Measurements from ENCODE around the gene MORC2. TPM values are rescaled to one million over a fixed set of nuclear protein-coding genes. Genes with fewer than 3 reads are reported as not detected.

Gene MORC2
- total RNA-seq, 1 donor from 2014 or later: 20.0 TPM

DNA sequence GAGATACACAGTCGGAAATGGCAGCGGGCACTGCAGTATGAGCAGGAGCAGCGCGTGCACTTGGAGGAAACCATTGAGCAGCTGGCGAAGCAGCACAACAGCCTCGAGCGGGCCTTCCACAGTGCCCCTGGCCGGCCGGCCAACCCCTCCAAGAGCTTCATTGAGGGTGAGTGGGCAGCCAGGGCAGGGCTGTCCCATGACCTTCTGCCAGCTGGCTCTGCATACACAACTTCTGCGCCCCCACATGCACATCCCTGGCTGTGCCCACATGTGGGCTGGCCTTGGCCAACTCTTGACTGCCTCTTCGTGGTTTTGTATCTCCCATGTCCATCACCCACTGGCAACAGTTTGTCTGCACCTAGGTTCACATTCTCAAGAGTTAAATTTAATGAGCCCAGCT, 81.1 kb downstream of the MORC2 start:
- TF ChIP-seq, protein P1, sequence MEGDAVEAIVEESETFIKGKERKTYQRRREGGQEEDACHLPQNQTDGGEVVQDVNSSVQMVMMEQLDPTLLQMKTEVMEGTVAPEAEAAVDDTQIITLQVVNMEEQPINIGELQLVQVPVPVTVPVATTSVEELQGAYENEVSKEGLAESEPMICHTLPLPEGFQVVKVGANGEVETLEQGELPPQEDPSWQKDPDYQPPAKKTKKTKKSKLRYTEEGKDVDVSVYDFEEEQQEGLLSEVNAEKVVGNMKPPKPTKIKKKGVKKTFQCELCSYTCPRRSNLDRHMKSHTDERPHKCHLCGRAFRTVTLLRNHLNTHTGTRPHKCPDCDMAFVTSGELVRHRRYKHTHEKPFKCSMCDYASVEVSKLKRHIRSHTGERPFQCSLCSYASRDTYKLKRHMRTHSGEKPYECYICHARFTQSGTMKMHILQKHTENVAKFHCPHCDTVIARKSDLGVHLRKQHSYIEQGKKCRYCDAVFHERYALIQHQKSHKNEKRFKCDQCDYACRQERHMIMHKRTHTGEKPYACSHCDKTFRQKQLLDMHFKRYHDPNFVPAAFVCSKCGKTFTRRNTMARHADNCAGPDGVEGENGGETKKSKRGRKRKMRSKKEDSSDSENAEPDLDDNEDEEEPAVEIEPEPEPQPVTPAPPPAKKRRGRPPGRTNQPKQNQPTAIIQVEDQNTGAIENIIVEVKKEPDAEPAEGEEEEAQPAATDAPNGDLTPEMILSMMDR (IDR thresholded peaks at IDR 0.05): no peak
- H3K27ac ChIP-seq: no peak overlapping the region
- no peak overlapping the region for H3K4me3 ChIP-seq
- intact Hi-C loops (cut with DNase I): loop anchor here (10.0 kb wide), 1 partner anchor 123 kb away; no protein-coding TSS in a partner anchor
- no peaks in the 10 kb centered on the region for H3K9me3 ChIP-seq
- ATAC-seq (no peak), DNase-seq (peak; percentile 35)
- no peaks in the 10 kb centered on the region for H3K36me3 ChIP-seq
- H3K27me3 ChIP-seq: no peaks in the 10 kb centered on the region
- H3K4me1 ChIP-seq: no peaks in the 10 kb centered on the region

GRCh38 chr22:30885591-30885990, 83.0 kb downstream of the MORC2 start:
- TF ChIP-seq, protein P1 (IDR thresholded peaks at IDR 0.05): no peak
- no peaks in the 10 kb centered on the region for H3K4me1 ChIP-seq
- DNase-seq (peak; percentile 55), ATAC-seq (no peak)
- H3K9me3 ChIP-seq: no peaks in the 10 kb centered on the region
- no peaks in the 10 kb centered on the region for H3K27me3 ChIP-seq
- no peak overlapping the region for H3K4me3 ChIP-seq
- H3K36me3 ChIP-seq: no peaks in the 10 kb centered on the region
- H3K27ac ChIP-seq: no peak overlapping the region
- intact Hi-C loops (cut with DNase I): loop anchor here (10.0 kb wide), 1 partner anchor 121 kb away; no protein-coding TSS in a partner anchor

GRCh38 chr22:30885001-30885366, 83.6 kb downstream of the MORC2 start:
- H3K9me3 ChIP-seq: no peaks in the 10 kb centered on the region
- H3K4me1 ChIP-seq: no peaks in the 10 kb centered on the region
- TF ChIP-seq, protein P1 (IDR thresholded peaks at IDR 0.05): no peak
- intact Hi-C loops (cut with DNase I): loop anchor here (10.0 kb wide), 1 partner anchor 120 kb away; no protein-coding TSS in a partner anchor
- no peaks in the 10 kb centered on the region for H3K27me3 ChIP-seq
- ATAC-seq (no peak), DNase-seq (no peak)
- no peak overlapping the region for H3K4me3 ChIP-seq
- H3K36me3 ChIP-seq: no peaks in the 10 kb centered on the region
- H3K27ac ChIP-seq: no peak overlapping the region

- no peak overlapping the region for H3K4me3 ChIP-seq
- no peak overlapping the region for H3K27ac ChIP-seq
- TF ChIP-seq, protein P1 (IDR thresholded peaks at IDR 0.05): no peak
- ATAC-seq: no peak
- no peaks in the 10 kb centered on the region for H3K27me3 ChIP-seq
- DNase-seq: peak; percentile 61
- H3K9me3 ChIP-seq: no peaks in the 10 kb centered on the region
- no peaks in the 10 kb centered on the region for H3K36me3 ChIP-seq
- no peaks in the 10 kb centered on the region for H3K4me1 ChIP-seq
- intact Hi-C loops (cut with DNase I): loop anchor here (10.0 kb wide), 1 partner anchor 120 kb away; no protein-coding TSS in a partner anchor
Measured at GRCh38 chr22:30884211-30885000, 84.2 kb downstream of the MORC2 start.

- no peak for DNase-seq
- no peaks in the 10 kb centered on the region for H3K9me3 ChIP-seq
- no peaks in the 10 kb centered on the region for H3K27me3 ChIP-seq
- H3K27ac ChIP-seq: no peak overlapping the region
- no peaks in the 10 kb centered on the region for H3K4me1 ChIP-seq
- ATAC-seq: no peak
- TF ChIP-seq, protein P1 (IDR thresholded peaks at IDR 0.05): no peak
- intact Hi-C loops (cut with DNase I): loop anchor here (10.0 kb wide), 1 partner anchor 119 kb away; no protein-coding TSS in a partner anchor
- no peaks in the 10 kb centered on the region for H3K36me3 ChIP-seq
- no peak overlapping the region for H3K4me3 ChIP-seq
Measured at GRCh38 chr22:30883586-30884145, 84.9 kb downstream of the MORC2 start.

All from upper lobe of right lung (tissue), 1 donor.